OCI-LY1 (cell line): ENCODE data around the gene SCART1.

ENCODE experiments used
- EZH2 ChIP-seq: fragments of 200-600 bp; sonication (generic), shearing (Covaris generic); IDR thresholded peaks from 2 replicates; pipeline ENCODE4 v1.8.0; 2017; ENCODE audit warnings: borderline replicate concordance, mixed run types, mild to moderate bottlenecking, antibody characterized with exemption, low read length, moderate library complexity, mixed read lengths
- TF ChIP-seq, protein P1 (sequence below): fragments of 200-600 bp; sonication (generic), shearing (Covaris generic); IDR thresholded peaks from 2 replicates; pipeline ENCODE4 v1.5.1; 2017; ENCODE audit warnings: mild to moderate bottlenecking, antibody characterized with exemption, low read length, moderate library complexity, mixed read lengths

DNA sequence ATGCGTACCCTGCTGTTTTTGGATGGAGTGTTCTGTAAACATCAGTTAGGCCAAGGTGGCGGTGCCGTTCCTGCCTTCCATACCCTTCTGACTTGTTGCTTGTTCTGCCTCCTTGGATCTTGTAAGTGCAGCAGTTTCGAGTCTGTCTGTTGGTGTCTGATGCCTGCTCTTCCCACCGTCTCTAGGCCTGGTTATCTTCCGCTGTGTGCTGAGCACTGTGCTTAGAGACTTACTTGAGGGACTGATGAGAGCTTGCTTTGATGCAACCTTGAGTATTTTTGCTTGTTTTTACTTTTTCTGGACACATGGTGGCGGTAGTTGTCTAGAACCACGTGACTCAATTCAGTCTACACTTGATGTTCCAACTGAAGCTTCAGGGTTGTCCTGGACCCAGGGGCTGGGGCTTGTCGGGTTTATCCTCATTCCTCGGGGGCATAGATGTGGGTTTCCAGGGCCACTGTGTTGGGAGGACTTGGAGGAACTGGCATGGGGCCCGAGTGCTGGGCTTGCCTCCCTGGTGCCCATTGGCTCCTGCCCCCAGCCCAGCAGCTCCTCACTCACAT lies 15.0 kb upstream of the SCART1 start:
- TF ChIP-seq, protein P1, sequence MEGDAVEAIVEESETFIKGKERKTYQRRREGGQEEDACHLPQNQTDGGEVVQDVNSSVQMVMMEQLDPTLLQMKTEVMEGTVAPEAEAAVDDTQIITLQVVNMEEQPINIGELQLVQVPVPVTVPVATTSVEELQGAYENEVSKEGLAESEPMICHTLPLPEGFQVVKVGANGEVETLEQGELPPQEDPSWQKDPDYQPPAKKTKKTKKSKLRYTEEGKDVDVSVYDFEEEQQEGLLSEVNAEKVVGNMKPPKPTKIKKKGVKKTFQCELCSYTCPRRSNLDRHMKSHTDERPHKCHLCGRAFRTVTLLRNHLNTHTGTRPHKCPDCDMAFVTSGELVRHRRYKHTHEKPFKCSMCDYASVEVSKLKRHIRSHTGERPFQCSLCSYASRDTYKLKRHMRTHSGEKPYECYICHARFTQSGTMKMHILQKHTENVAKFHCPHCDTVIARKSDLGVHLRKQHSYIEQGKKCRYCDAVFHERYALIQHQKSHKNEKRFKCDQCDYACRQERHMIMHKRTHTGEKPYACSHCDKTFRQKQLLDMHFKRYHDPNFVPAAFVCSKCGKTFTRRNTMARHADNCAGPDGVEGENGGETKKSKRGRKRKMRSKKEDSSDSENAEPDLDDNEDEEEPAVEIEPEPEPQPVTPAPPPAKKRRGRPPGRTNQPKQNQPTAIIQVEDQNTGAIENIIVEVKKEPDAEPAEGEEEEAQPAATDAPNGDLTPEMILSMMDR = peak; percentile 67
- no peak for TF ChIP-seq EZH2
